IPS-NIHi7 (cell line): ENCODE measurements around the gene ARGLU1.
A peak's percentile ranks its signal among the peaks of the same experiment; 100 is the strongest.

Experiments used
- DNase-seq: peaks from one replicate; pipeline ENCODE4 v3.0.0; 2012; ENCODE audit warnings: mixed read lengths; ENCODE audit errors: extremely low spot score

Gene ARGLU1

DNA sequence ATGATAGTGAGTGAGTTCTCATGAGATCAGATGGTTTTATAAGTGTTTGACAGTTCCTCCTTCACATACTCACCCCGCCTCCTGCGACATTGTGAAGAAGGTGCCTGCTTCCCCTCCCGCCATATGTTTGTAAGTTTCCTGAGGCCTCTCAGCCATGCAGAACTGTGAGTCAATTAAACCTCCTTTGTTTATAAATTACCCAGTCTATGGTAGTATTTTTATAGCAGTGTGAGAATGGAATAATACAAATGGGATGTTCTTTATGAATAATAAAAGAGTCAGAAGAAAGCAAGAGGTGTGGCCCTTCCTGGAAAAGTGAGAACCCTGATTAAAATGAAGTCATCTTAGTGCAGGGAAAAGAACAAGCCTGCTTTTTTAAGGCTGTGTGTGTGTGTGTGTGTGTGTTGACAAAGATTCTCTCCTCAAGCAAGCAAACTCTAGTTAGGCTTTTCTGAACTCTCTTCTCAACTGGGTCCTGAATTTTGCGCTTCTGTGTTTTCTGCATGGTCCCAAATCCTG is 18.8 kb upstream of the ARGLU1 start:
- DNase-seq: no peak

- DNase-seq: no peak
Observed at GRCh38 chr13:106581225-106581624, 13.3 kb upstream of the ARGLU1 start.

GRCh38 chr13:106575896-106576295 is 8.0 kb upstream of the ARGLU1 start:
- DNase-seq: no peak

DNA sequence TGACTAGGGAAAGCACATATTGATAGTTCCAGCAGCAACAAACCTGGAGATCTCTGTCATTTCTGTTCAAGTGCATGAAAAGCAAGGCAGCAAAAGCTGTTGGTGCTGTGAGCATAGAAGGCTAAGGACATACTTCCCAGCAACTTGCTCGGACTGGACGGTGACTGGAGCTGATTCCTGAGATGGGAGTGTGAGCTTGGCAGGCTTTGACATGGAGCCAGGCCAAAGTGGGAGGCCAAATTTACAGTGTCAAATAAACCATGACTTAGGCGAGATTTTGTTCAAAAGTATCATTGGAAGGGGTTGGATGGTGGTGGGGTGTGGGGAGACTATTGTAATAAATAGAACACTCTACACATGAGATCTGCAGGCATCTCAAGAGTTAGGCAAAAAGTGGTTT is 5.9 kb upstream of the ARGLU1 start:
- DNase-seq: no peak

DNA sequence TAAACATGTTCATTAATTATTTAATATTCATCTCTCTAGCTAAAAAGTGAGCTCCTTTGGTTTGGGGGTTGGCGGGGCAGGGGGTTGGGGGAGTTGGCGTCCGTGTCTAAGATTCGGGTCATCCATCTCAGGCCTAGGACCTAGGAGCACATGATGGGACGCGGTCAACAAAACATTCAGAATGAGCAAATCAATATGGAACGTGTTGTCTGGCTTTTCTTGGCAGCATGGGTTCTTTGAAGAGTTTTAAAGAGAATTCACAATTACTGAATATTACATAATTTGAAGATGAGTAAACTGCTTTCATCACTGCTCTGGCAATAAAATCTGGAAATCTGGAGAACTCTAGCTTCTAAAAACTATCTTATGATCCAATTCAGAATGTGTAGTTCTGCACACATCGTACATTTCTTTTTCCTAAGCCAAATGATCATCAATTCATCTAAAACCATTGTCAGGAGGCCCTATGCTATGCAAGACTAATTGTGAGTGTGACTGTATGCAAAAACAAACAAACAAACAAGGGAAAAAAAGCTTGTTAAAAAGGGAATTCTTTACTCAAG is 5.4 kb upstream of the ARGLU1 start:
- DNase-seq: no peak

DNA sequence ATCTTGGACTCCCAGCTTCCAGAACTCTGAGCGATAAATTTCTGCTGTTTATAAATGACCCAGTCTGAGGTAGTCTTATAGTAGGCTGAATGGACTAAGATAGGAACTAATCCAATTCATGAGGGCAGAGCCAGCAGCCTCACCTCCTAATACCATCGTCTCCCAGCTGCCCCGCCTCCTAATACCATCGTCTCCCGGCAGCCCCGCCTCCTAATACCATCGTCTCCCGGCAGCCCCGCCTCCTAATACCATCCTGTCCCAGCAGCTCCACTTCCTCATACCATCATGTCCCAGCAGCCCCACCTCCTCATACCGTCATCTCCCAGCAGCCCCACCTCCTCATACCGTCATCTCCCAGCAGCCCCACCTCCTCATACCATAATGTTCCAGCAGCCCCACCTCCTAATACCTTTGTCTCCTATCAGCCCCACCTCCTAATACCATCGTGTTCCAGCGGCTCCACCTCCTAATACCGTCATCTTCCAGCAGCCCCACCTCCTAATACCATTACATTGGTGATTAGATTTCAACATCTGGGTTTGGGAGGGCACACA is 2.4 kb upstream of the ARGLU1 start:
- peak; percentile 77 for DNase-seq

DNA sequence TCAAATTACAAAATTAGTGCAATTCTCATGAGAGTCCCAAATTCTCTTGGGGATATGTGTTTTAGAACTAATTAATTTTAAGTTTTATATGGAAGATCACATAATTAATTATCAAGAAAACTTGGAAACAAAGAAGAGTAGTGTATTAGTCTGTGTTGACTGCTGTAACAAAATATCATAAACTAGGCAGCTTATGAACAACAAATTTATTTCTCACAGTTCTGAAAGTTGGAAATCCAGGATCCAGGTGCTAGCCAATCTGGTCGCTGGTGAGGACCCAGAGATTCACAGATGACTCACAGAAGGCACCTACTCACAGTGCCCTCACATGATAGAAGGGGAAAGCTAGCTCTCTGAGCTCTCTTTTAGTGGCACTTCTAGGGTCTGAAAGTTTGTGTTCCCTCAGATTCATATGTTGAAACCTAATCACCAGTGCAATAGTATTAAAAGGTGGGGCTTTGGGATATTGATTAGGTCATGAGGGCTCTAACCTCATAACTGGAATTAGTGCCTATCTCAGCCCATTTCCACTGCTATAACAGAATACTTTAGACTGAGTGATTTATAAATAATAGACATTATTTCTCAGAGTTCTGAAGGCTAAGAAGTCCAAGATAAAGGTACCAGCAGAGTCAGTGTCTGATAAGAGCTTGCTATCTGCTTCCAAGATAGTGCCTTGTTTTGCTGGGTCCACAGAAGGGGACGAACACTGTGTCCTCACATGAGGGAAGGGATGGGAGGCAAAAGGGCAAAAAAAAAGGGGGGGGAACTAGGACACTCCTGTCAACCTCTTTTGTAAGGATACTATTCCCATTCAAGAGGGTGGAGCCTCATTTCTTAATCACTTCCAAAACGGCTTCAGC is 1.5 kb upstream of the ARGLU1 start:
- DNase-seq: no peak

DNA sequence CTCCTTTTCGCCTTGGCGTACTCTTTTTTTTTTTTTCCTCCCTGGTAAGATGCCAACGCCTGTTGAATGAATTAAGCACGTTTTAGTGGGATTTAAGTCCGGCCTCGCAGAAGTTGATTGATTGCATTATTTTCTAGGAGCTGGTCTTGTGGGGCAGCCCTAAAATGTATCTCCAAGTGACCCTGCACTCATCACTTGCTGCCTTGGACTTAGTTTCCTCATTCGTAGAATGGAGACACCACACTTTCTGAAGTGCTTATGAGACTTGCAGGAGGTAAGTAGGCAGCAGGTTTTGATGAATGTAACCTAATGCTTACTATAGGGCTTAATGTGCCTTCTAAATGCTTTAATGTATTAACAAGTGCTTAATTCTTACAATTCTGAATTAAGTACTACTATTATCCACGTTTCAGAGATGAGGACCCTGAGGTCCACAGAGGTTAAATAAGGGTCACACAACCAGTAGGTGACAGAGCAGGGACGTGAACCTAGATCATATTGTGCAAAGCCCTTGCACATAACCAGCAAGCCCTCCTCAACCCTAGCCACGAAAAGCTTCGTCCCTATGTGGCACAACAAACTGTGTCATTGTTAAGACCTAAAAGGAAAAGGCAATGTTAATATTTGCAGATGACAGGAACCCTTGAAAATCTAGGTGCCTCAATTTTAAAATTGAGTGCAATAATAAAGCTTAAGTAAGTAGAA is 514 bp upstream of the ARGLU1 start:
- DNase-seq: no peak

DNA sequence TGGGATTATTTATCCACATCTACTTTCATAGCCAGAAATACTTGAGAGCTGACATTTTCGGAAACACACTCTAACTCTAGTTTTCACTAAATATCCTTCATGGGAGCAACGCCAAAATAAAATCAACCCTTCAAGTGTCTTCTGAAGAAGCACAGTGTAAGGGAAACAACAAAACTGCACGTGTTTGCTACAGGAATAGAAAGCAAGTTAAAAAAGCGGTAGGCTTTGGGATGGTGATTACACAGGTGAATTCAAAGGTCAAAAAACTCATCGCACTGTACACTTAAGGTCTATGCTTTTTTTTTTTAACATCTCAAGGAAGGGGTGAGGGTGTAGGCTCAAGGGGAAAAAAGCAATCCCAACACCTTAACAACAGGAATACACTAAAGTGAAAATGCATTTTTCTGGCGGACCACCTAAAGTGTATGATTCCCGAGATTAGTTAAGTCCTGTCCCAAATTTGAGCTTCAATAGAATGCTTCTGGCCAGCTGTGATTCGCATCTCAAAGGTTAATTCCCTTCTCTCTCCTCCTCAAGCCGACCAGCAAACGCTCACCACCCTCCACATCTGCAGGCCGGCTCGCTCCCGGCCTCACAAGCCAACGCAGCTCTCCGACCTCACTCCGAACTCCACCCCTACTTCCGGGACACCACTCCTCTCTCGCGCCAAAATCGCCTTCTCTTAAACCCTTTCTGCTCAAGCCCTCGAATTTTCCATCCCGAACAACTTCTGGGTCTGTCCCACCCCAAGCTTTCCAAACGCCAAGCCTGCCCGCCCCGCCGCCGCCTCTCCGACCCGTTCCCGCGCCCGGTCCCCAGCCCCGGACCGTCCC is 1.1 kb downstream of the ARGLU1 start:
- DNase-seq: peak; percentile 45

DNA sequence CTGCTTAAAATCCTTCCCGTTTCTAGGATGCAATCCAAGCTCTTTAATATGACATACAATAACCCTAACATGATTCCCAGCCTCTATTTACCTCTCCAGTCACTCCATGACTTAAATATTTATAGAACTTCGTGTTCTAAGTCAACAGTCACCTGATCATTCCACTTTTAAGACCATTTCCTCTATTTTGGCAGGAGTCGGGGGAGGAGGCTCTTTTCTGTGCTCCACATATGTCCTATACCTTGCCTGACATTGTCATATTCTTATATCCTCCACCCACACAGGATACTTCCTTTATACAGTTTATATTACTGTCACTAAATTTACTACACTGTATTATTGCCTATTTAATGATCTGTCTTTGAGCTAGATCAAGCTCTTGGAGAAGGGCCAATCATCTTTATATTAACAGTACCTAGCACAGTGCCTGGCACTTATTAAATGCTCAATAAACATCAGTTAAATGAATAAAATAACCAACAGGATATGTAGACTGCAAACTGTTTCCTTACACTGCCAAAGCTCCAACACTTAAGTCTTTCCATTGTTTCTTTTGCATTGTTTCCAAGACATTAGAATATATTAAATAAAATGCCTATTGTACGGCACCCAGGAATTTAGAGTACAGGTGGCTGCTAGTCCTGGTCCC is 2.7 kb downstream of the ARGLU1 start:
- DNase-seq: no peak

DNA sequence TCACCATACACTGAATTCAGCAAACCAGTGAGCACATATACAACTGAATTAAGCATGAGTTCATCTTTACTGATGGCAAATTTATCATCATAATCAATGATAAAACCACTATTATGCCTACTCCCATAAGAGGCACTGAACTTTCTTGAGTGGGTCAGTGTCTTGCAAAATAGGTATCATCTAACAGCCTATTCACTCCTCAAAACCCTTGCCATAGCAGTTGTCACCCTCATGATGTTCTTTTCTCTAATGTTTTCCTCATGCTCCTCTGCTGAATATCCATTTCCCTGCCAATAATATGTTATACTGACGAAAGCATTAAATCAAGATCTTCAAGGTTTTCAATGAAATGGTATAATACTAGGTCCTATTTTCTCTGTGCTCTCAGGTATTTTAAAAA is 5.6 kb downstream of the ARGLU1 start:
- DNase-seq: no peak

- DNase-seq: no peak
Observed at GRCh38 chr13:106561551-106562170, 6.3 kb downstream of the ARGLU1 start.

- no peak for DNase-seq
Observed at GRCh38 chr13:106560821-106561220, 7.1 kb downstream of the ARGLU1 start.

GRCh38 chr13:106558527-106558926 is 9.4 kb downstream of the ARGLU1 start:
- no peak for DNase-seq

- no peak for DNase-seq
Observed at GRCh38 chr13:106555631-106556328, 12.2 kb downstream of the ARGLU1 start.

GRCh38 chr13:106551751-106552150 is 16.2 kb downstream of the ARGLU1 start:
- no peak for DNase-seq

GRCh38 chr13:106551350-106551749 is 16.6 kb downstream of the ARGLU1 start:
- DNase-seq: no peak

GRCh38 chr13:106550570-106551135 is 17.3 kb downstream of the ARGLU1 start:
- no peak for DNase-seq

- no peak for DNase-seq
Observed at GRCh38 chr13:106548064-106548696, 19.8 kb downstream of the ARGLU1 start.
